Smooth muscle cell (in vitro differentiated cells): Measurements from ENCODE around the gene CCDC170. TPM values are rescaled to one million over a fixed set of nuclear protein-coding genes. Genes with fewer than 3 reads are reported as not detected.

Experiments used
- DNase-seq: peaks from one replicate; lab custom pipeline; 2025; ENCODE audit not compliant: unreplicated experiment; lab: John Stamatoyannopoulos, UW
- H2AFZ ChIP-seq: fragments of 200-600 bp; sonication (generic); 2 replicates; pipeline ENCODE4 v1.6.0; 2016; ENCODE audit warnings: antibody characterized with exemption, low read depth, mild to moderate bottlenecking
- H3F3A ChIP-seq: fragments of 200-600 bp; sonication (generic); 2 replicates; pipeline ENCODE4 v1.6.0; 2017; ENCODE audit warnings: antibody characterized with exemption, low read depth
- H3K27ac ChIP-seq: fragments of 200-600 bp; sonication (generic); 2 replicates; pipeline ENCODE4 v1.5.1; 2016; ENCODE audit warnings: low read depth, mild to moderate bottlenecking
- H3K27me3 ChIP-seq: fragments of 200-600 bp; sonication (generic); 2 replicates; pipeline ENCODE4 v1.6.1; 2016; ENCODE audit warnings: low read depth, mild to moderate bottlenecking
- H3K36me3 ChIP-seq: fragments of 200-600 bp; sonication (generic); 2 replicates; pipeline ENCODE4 v1.5.1; 2016; ENCODE audit warnings: low read depth
- H3K4me1 ChIP-seq: fragments of 200-600 bp; sonication (generic); 2 replicates; pipeline ENCODE4 v1.5.1; 2016; ENCODE audit warnings: low read depth
- H3K4me2 ChIP-seq: fragments of 200-600 bp; sonication (generic); 2 replicates; pipeline ENCODE4 v1.6.0; 2016; ENCODE audit warnings: mild to moderate bottlenecking
- H3K4me3 ChIP-seq: fragments of 200-600 bp; sonication (generic); 2 replicates; pipeline ENCODE4 v1.5.1; 2016; ENCODE audit warnings: mild to moderate bottlenecking
- H3K79me2 ChIP-seq: fragments of 200-600 bp; sonication (generic); 2 replicates; pipeline ENCODE4 v1.6.0; 2016; ENCODE audit warnings: low read depth, mild to moderate bottlenecking
- H3K9ac ChIP-seq: fragments of 200-600 bp; sonication (generic); 2 replicates; pipeline ENCODE4 v1.6.0; 2016; ENCODE audit warnings: low read depth
- H3K9me3 ChIP-seq: fragments of 200-600 bp; sonication (generic); replicated peaks from 2 replicates; pipeline ENCODE4 v1.5.1; 2016; ENCODE audit warnings: low read depth
- H4K20me1 ChIP-seq: fragments of 200-600 bp; sonication (generic); 2 replicates; pipeline ENCODE4 v1.6.0; 2016; ENCODE audit warnings: low read depth
- WGBS: methylation state at CpG from one replicate; pipeline ENCODE4 v1.1.7; 2016; ENCODE audit warnings: low lambda C conversion rate; 5-methylcytosine and 5-hydroxymethylcytosine counted together
- polyA plus RNA-seq: library from polyadenylated mRNA; unstranded; fragments of >200 nt; fragmentation: Nextera tagmentation; extraction: Ambion mirVana; gene quantifications from 2 replicates; pipeline ENCODE4 v1.2.1, GENCODE V29; 2016
- total RNA-seq: library from RNA; depleted of rRNA; stranded (reverse); fragments of >200 nt; gene quantifications from 2 replicates; pipeline ENCODE4 v1.2.3, GENCODE V29; 2014
- TF ChIP-seq, protein P1 (sequence below): fragments of 200-600 bp; sonication (generic); IDR thresholded peaks from 2 replicates; pipeline ENCODE4 v1.5.1; 2017; ENCODE audit warnings: borderline replicate concordance, mild to moderate bottlenecking, antibody characterized with exemption; ENCODE audit not compliant: insufficient read depth, poor library complexity, severe bottlenecking

The CCDC170 gene
- total and polyA plus RNA-seq, 2 experiments from 2014 or later = 0.27 to 0.63 TPM

- Histone ChIP-seq H4K20me1 (no peaks in the 10 kb centered on the region), H3K9me3 (no peaks in the 10 kb centered on the region), H3K4me1 (no peaks in the 10 kb centered on the region), H3K27me3 (no peaks in the 10 kb centered on the region), H3K4me3 (no peak overlapping the region), H3K9ac (no peak overlapping the region), H3K79me2 (no peaks in the 10 kb centered on the region), H3K4me2 (no peak overlapping the region), H3F3A (no peaks in the 10 kb centered on the region), H3K27ac (no peak overlapping the region), H3K36me3 (no peaks in the 10 kb centered on the region), H2AFZ (no peak overlapping the region)
- DNase-seq = no peak
- TF ChIP-seq, protein P1, sequence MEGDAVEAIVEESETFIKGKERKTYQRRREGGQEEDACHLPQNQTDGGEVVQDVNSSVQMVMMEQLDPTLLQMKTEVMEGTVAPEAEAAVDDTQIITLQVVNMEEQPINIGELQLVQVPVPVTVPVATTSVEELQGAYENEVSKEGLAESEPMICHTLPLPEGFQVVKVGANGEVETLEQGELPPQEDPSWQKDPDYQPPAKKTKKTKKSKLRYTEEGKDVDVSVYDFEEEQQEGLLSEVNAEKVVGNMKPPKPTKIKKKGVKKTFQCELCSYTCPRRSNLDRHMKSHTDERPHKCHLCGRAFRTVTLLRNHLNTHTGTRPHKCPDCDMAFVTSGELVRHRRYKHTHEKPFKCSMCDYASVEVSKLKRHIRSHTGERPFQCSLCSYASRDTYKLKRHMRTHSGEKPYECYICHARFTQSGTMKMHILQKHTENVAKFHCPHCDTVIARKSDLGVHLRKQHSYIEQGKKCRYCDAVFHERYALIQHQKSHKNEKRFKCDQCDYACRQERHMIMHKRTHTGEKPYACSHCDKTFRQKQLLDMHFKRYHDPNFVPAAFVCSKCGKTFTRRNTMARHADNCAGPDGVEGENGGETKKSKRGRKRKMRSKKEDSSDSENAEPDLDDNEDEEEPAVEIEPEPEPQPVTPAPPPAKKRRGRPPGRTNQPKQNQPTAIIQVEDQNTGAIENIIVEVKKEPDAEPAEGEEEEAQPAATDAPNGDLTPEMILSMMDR = no peak
These were observed 136.6 kb downstream of the CCDC170 start for GRCh38 chr6:151630387-151630786.

DNA sequence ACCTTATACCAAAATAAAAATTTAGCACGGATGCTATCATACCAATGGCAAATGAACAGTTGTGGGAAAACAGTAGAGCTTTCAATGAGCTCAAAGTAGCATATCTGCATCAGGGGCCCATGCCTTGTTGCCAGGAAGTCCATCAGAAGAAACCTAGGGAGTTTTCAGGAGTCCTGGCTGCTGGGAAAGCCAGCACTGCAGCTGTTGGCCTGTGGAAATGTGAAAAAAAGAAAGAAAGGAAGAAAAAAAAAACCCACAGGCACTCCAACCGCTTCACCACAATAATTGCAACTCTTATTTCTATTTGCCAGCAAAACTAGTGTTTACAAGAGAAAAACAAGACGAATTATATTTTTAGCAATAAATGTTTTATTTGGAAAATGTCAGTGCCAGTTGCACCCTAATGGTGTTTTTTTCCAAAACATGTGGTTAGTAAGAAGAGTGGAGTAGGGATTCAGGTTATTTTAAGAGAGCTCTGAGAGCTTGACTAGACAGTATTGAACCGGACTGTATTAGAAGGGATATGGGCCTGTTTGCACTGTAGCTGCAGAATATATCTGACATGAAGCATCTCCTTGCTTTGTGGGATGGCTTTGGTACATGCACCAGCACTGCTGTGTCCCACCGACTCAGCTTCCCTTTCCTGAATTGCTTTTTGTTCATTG lies 137.3 kb downstream of the CCDC170 start:
- Histone ChIP-seq H3K4me3 (no peak overlapping the region), H4K20me1 (no peaks in the 10 kb centered on the region), H3F3A (no peaks in the 10 kb centered on the region), H3K4me1 (no peaks in the 10 kb centered on the region), H3K27me3 (no peaks in the 10 kb centered on the region), H2AFZ (no peak overlapping the region), H3K9ac (no peak overlapping the region), H3K27ac (no peak overlapping the region), H3K4me2 (no peak overlapping the region), H3K36me3 (no peaks in the 10 kb centered on the region), H3K9me3 (no peaks in the 10 kb centered on the region), H3K79me2 (no peaks in the 10 kb centered on the region)
- TF ChIP-seq, protein P1 = no peak
- DNase-seq = no peak
- WGBS = 92% methylated on average over 5 of the region's 5 CpGs

DNA sequence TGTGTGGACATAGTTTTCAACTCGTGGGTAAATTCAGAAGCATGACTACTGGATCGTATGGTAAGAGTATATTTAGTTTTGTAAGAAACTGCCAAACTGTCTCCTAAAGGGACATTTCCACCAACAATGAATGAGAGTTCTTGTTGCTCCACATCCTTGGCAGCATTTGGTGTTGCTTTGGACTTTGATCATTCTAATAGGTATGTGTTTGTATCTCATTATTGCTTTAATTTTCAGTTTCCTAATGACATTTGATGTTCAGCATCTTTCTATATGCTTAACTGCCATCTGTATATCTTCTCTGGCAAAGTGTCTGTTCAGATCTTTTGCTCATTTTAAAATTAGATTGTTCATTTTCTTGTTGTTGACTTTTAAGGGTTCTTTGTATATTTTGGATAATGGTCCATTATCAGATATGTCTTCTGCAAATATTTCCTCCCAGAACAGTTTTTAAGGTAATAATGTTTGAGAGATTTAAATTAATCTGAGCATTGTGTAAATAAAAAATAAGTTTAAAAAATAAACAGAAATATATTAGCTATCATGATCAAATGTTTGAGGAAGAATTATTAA lies 138.7 kb downstream of the CCDC170 start:
- no peaks in the 10 kb centered on the region for H3F3A ChIP-seq
- H3K4me3 ChIP-seq = no peak overlapping the region
- H3K9me3 ChIP-seq = no peaks in the 10 kb centered on the region
- DNase-seq = no peak
- no peaks in the 10 kb centered on the region for H3K36me3 ChIP-seq
- no peak overlapping the region for H2AFZ ChIP-seq
- H3K27ac ChIP-seq = no peak overlapping the region
- no peak overlapping the region for H3K4me2 ChIP-seq
- H3K27me3 ChIP-seq = no peaks in the 10 kb centered on the region
- no peaks in the 10 kb centered on the region for H4K20me1 ChIP-seq
- H3K9ac ChIP-seq = no peak overlapping the region
- TF ChIP-seq, protein P1 = no peak
- WGBS = 89% methylated on average over 2 of the region's 2 CpGs
- H3K79me2 ChIP-seq = no peaks in the 10 kb centered on the region
- H3K4me1 ChIP-seq = no peaks in the 10 kb centered on the region
